MM.1S (cell line): ENCODE results near the gene SNRPA1.

ENCODE experiments used
- DNase-seq: peaks from one replicate; pipeline ENCODE4 v3.0.0-alpha.2; 2015
- H2AFZ ChIP-seq: fragments of 300-600 bp; sonication (generic); 2 replicates; pipeline ENCODE4 v1.6.0; 2016; ENCODE audit warnings: antibody characterized with exemption, low read length
- H3F3A ChIP-seq: fragments of 300-600 bp; sonication (generic); 2 replicates; pipeline ENCODE4 v1.6.1; 2016; ENCODE audit warnings: mild to moderate bottlenecking, antibody characterized with exemption, low read length, moderate library complexity, mixed read lengths; ENCODE audit not compliant: insufficient read depth
- H3K27ac ChIP-seq: fragments of 300-600 bp; sonication (generic); 2 replicates; pipeline ENCODE4 v1.5.1; 2016; ENCODE audit warnings: mild to moderate bottlenecking, low read length
- H3K27me3 ChIP-seq: fragments of 300-600 bp; sonication (generic); replicated peaks from 2 replicates; pipeline ENCODE4 v1.6.0; 2016; ENCODE audit warnings: low read length; ENCODE audit not compliant: insufficient read depth
- H3K36me3 ChIP-seq: fragments of 300-600 bp; sonication (generic); replicated peaks from 2 replicates; pipeline ENCODE4 v1.6.1; 2016; ENCODE audit warnings: mild to moderate bottlenecking, low read length, mixed read lengths; ENCODE audit not compliant: insufficient read depth
- H3K4me1 ChIP-seq: fragments of 300-600 bp; sonication (generic); 2 replicates; pipeline ENCODE4 v1.6.1; 2016; ENCODE audit warnings: low read length, mixed read lengths
- H3K4me2 ChIP-seq: fragments of 300-600 bp; sonication (generic); 2 replicates; pipeline ENCODE4 v1.6.0; 2016; ENCODE audit warnings: low read depth, low read length
- H3K4me3 ChIP-seq: fragments of 300-600 bp; sonication (generic); 2 replicates; pipeline ENCODE4 v1.5.1; 2016; ENCODE audit warnings: low read length, mixed read lengths
- H3K79me2 ChIP-seq: fragments of 300-600 bp; sonication (generic); 2 replicates; pipeline ENCODE4 v1.6.1; 2016; ENCODE audit warnings: mixed run types, low read length, mixed read lengths
- H3K9ac ChIP-seq: fragments of 300-600 bp; sonication (generic); 2 replicates; pipeline ENCODE4 v1.6.1; 2016; ENCODE audit warnings: low read length, mixed read lengths
- H3K9me2 ChIP-seq: fragments of 300-600 bp; sonication (generic); replicated peaks from 2 replicates; pipeline ENCODE4 v1.6.1; 2016; ENCODE audit warnings: mild to moderate bottlenecking, low read length, mixed read lengths; ENCODE audit not compliant: insufficient read depth
- H3K9me3 ChIP-seq: fragments of 300-600 bp; sonication (generic); replicated peaks from 2 replicates; pipeline ENCODE4 v1.6.1; 2016; ENCODE audit warnings: mild to moderate bottlenecking, low read length, mixed read lengths; ENCODE audit not compliant: insufficient read depth
- H4K20me1 ChIP-seq: fragments of 300-600 bp; sonication (generic); 2 replicates; pipeline ENCODE4 v1.6.1; 2016; ENCODE audit warnings: mild to moderate bottlenecking, low read length, moderate library complexity, mixed read lengths; ENCODE audit not compliant: insufficient read depth
- CTCF ChIP-seq: fragments of 300-600 bp; sonication (generic); IDR thresholded peaks from 2 replicates; pipeline ENCODE4 v1.5.1; 2016; ENCODE audit warnings: antibody characterized with exemption, low read length, mixed read lengths
- EZH2 ChIP-seq: fragments of 300-600 bp; sonication (generic); optimal IDR thresholded peaks from 2 replicates; pipeline ENCODE3; 2017; ENCODE audit warnings: low read depth, mild to moderate bottlenecking, antibody characterized with exemption, low read length, mixed read lengths
- EZH2phosphoT487 ChIP-seq: fragments of 300-600 bp; sonication (generic); IDR thresholded peaks from 2 replicates; pipeline ENCODE4 v1.6.1; 2018; ENCODE audit warnings: antibody characterized with exemption, low read length

SNRPA1 gene

GRCh38 chr15:101306341-101307047, 11.4 kb upstream of the SNRPA1 start:
- no peaks in the 10 kb centered on the region for H3F3A ChIP-seq
- H3K9ac ChIP-seq = no peak overlapping the region
- H4K20me1 ChIP-seq = no peaks in the 10 kb centered on the region
- no peaks in the 10 kb centered on the region for H3K9me3 ChIP-seq
- no peak overlapping the region for H3K4me3 ChIP-seq
- H3K79me2 ChIP-seq = no peaks in the 10 kb centered on the region
- H3K4me1 ChIP-seq = no peaks in the 10 kb centered on the region
- no peak overlapping the region for H3K27ac ChIP-seq
- TF ChIP-seq EZH2 (no peak), EZH2phosphoT487 (no peak), CTCF (no peak)
- H3K36me3 ChIP-seq = no peaks in the 10 kb centered on the region
- no peak overlapping the region for H2AFZ ChIP-seq
- no peaks in the 10 kb centered on the region for H3K27me3 ChIP-seq
- DNase-seq = no peak
- H3K9me2 ChIP-seq = no peaks in the 10 kb centered on the region
- H3K4me2 ChIP-seq = no peak overlapping the region

- H3K9me3 ChIP-seq = no peaks in the 10 kb centered on the region
- no peaks in the 10 kb centered on the region for H3F3A ChIP-seq
- H3K79me2 ChIP-seq = no peaks in the 10 kb centered on the region
- H4K20me1 ChIP-seq = no peaks in the 10 kb centered on the region
- no peak overlapping the region for H3K27ac ChIP-seq
- no peak overlapping the region for H2AFZ ChIP-seq
- no peaks in the 10 kb centered on the region for H3K9me2 ChIP-seq
- TF ChIP-seq CTCF = no peak
- no peak for TF ChIP-seq EZH2phosphoT487
- no peak for TF ChIP-seq EZH2
- H3K36me3 ChIP-seq = no peaks in the 10 kb centered on the region
- H3K4me1 ChIP-seq = no peaks in the 10 kb centered on the region
- no peak overlapping the region for H3K4me2 ChIP-seq
- DNase-seq = no peak
- no peak overlapping the region for H3K4me3 ChIP-seq
- H3K9ac ChIP-seq = no peak overlapping the region
- H3K27me3 ChIP-seq = no peaks in the 10 kb centered on the region
Measured at GRCh38 chr15:101305820-101306255, 10.8 kb upstream of the SNRPA1 start.

DNA sequence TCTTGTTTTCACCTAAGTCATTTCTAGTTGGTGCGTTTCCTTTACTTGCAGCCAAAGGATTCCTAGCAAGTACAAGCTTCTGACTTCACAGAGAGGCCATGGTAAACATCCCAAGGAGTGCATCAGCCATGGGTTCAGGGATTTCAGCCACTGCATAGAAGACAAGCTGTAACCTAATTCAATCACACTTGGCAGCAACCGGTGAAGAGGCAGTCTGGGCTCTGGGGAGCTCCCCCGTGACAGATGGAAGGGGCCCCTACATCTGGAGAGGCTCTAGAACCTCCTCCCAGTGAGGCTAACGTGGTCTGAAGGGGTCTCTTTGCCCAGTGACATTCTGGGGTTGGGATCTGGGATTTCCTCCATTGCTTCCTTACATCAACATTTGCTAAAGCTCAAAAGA, 8.4 kb upstream of the SNRPA1 start:
- no peaks in the 10 kb centered on the region for H3F3A ChIP-seq

More for the DNA sequence above, 8.4 kb upstream of the SNRPA1 start:
- Histone ChIP-seq H3K9ac (no peak overlapping the region), H3K4me3 (no peak overlapping the region), H3K27me3 (no peaks in the 10 kb centered on the region), H3K36me3 (no peaks in the 10 kb centered on the region), H3K79me2 (no peaks in the 10 kb centered on the region), H4K20me1 (no peaks in the 10 kb centered on the region), H3K9me3 (no peaks in the 10 kb centered on the region), H3K4me1 (no peaks in the 10 kb centered on the region), H3K27ac (no peak overlapping the region), H3K4me2 (no peak overlapping the region), H2AFZ (no peak overlapping the region), H3K9me2 (no peaks in the 10 kb centered on the region)
- no peak for DNase-seq
- no peak for TF ChIP-seq EZH2phosphoT487
- TF ChIP-seq EZH2 = no peak
- TF ChIP-seq CTCF = no peak
